GM12874 (cell line): Measurements from ENCODE around the gene GLRX3.

Experiments used
- CTCF ChIP-seq: IDR thresholded peaks from 2 replicates; pipeline ENCODE4 v1.5.1; 2011; ENCODE audit warnings: low read depth, mild to moderate bottlenecking, control low read depth, low read length, moderate library complexity; ENCODE audit not compliant: insufficient read depth

The GLRX3 gene

DNA sequence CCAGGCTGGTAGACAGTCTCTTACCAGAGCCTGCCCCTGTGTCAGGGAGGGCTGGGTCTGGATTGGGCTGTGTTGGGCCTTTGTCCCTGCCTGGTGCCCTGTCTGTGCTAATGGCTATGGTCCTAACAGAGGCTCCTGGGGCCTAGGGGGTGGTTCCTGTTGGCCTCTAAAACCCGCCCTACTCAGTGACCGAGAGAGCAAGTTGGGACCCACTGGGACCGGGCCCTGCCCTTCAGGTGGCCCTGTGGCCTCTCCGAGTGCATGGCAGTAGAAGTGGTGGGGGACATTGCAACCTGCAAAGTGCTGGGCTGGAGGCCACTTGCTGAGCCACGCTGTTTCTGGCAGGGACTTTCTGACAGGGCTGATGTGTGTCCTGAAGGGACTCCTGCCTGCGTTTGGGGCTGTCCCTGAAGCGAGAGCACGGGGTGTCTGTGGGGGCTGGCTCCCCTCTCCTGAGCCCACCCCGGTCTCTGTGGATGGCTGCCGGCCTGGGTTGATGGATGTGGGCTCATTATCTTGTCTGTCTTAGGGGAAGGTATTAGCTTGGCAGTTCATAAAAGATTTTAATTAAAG, 56.2 kb downstream of the GLRX3 start:
- TF ChIP-seq CTCF: no peak

DNA sequence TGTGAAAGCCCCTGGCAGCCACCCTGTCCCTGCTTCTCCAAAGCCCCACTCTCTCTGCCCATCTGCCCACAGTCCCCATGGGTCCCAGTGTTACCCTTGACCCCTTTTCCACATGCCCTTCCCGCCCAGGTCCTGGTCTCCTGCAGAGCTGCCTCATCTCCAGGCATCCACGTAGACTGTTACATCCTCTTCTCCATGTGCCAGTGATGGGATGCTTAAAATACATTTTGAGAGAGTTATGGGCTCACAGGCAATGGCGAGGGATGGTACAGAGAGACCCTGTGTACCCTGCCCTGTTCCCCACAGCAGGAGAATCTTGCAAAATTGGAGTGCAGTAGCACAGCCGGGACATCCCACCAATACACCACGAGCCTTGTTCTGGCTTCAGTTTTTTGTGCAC, 56.8 kb downstream of the GLRX3 start:
- TF ChIP-seq CTCF: no peak

- TF ChIP-seq CTCF: no peak
These were observed 57.5 kb downstream of the GLRX3 start for GRCh38 chr10:130193493-130194193.

- no peak for TF ChIP-seq CTCF
These were observed 58.2 kb downstream of the GLRX3 start for GRCh38 chr10:130194194-130194990.

DNA sequence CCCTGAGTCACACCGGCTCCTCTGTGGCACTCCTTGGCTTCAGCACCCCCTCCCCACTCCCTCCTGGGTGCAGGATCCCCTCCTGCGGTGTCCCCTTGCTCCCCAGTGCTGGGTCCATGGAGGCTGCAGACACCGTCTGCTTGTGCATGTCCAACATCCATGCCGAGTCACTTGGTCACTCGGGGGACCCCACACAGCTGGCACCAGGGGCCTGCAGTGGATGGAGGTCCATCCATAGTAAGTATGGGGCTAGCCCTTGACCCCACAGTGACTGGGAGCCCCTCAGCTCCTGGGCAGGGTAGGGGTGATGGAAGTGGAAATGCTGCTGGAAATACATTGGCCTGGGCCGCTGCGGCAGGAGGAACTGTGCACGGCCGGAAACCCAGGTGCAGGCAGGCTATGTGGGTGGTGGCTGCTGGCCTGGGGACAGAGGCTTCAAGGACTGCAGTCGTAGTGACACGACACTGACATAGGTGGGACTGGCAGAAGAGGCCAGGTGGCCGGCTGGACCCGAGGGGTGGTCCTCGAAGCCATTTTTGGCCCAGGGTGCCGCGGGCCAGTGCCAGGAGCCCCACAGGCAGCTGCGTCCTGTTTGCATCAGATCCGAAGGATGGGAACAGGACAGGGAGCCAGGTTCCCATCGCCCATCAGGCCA, 58.9 kb downstream of the GLRX3 start:
- TF ChIP-seq CTCF: no peak

DNA sequence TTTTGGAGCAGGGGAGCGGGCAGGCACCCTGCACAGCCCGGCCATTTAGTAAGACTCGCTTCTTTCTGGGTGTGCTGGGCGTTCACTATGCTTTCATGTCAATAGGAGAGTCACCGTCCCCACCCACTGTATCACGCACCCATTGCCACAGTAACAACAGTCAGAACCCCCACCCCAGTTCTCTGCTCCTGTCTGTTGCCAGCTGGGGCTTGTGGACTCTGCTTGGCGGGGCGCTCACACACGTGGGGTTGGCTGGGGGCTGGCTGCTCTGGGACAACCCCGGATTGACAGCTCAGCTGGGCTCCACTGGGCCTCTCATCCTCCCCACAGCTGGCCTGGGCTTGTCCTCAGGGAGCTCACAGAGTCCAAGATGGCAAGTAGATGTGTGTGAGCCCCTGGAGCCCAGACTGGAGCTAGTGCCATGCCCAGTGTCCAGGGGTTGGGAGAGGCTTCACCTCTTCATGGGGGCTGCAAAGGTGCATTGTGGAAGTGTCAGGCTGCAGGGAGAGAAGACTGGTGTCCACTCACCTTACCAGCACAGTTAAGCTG, 59.6 kb downstream of the GLRX3 start:
- no peak for TF ChIP-seq CTCF
